Liver (tissue), 3 donors: ENCODE data around the gene PTK6.

Source experiments
- EGR1 ChIP-seq, 2 donors: IDR thresholded peaks; 2 replicates each; pipeline ENCODE4 v1.6.1; 2016 to 2018; ENCODE audit warnings: antibody characterized with exemption in 2 of 2, low read depth in 2 of 2
- GABPA ChIP-seq, 2 donors: IDR thresholded peaks in 1 of 2; conservative IDR thresholded peaks in 1 of 2; 2 replicates each; pipeline ENCODE4 v1.6.1; 2016; ENCODE audit warnings: antibody characterized with exemption in 2 of 2, mild to moderate bottlenecking in 1 of 2, moderate library complexity in 1 of 2
- TF ChIP-seq, protein P1 (sequence below): fragments of 150-350 bp; IDR thresholded peaks from 2 replicates; pipeline ENCODE4 v1.5.1; 2017; ENCODE audit warnings: improper control_type of control experiment, low read depth, low read length; ENCODE audit not compliant: missing input control
- donor health status: healthy.
- donor health status: healthy.

DNA sequence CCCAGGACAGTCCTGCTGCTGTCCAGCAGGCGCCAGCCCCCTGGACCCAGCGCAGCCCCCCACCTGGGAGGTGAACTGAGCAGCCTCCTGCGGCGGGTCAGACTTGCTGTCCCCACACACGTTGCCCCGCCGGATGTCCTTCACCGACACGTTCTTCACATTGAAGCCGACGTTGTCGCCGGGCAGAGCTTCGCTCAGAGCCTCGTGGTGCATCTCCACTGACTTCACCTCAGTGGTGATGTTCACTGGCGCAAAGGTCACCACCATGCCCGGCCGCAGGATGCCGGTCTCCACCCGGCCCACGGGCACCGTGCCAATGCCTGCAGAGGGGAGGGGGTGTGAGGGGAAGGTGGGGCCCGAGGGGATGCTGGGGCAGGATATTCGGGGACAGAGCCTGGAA lies 46.8 kb downstream of the PTK6 start:
- TF ChIP-seq, protein P1, sequence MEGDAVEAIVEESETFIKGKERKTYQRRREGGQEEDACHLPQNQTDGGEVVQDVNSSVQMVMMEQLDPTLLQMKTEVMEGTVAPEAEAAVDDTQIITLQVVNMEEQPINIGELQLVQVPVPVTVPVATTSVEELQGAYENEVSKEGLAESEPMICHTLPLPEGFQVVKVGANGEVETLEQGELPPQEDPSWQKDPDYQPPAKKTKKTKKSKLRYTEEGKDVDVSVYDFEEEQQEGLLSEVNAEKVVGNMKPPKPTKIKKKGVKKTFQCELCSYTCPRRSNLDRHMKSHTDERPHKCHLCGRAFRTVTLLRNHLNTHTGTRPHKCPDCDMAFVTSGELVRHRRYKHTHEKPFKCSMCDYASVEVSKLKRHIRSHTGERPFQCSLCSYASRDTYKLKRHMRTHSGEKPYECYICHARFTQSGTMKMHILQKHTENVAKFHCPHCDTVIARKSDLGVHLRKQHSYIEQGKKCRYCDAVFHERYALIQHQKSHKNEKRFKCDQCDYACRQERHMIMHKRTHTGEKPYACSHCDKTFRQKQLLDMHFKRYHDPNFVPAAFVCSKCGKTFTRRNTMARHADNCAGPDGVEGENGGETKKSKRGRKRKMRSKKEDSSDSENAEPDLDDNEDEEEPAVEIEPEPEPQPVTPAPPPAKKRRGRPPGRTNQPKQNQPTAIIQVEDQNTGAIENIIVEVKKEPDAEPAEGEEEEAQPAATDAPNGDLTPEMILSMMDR = no peak
- no peak for TF ChIP-seq GABPA (IDR thresholded peaks at IDR 0.05 in 1 of 2, conservative IDR thresholded peaks at IDR 0.05 in 1 of 2)
- TF ChIP-seq EGR1 (IDR thresholded peaks at IDR 0.05; ENCODE audit: low read depth in 2 of 2) = no peak
